ENCODE measurements around the gene CLASP1.
"Not testable (repeated sequence)": the region's sequence is repeated elsewhere in the genome, so short reads cannot be mapped to it uniquely, and the experiment has no call there.

The CLASP1 gene

GRCh38 chr2:121363632-121364420 is 285.4 kb downstream of the CLASP1 start:
- no peak for DNase-seq

DNA sequence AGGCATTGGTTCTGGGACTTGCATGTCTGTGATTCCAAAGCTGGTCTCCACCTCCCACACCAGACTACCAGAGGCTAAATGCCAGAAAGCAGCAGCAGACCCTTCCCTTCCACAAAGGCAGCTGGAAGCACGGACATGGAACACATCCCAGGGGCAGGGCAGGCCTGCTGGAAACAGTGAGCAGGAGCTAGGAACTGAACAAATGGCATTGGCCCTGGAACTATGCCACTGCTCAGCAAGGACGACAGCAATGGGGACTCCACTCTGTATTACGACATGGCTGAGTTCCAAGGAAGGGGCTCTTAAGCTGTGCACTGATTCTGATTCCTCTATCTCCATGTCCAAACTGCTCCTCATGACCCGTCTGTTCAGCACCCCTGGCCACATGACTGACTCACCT is 286.5 kb downstream of the CLASP1 start:
- no peak for DNase-seq

GRCh38 chr2:121362226-121362625 is 287.0 kb downstream of the CLASP1 start:
- DNase-seq = no peak

DNA sequence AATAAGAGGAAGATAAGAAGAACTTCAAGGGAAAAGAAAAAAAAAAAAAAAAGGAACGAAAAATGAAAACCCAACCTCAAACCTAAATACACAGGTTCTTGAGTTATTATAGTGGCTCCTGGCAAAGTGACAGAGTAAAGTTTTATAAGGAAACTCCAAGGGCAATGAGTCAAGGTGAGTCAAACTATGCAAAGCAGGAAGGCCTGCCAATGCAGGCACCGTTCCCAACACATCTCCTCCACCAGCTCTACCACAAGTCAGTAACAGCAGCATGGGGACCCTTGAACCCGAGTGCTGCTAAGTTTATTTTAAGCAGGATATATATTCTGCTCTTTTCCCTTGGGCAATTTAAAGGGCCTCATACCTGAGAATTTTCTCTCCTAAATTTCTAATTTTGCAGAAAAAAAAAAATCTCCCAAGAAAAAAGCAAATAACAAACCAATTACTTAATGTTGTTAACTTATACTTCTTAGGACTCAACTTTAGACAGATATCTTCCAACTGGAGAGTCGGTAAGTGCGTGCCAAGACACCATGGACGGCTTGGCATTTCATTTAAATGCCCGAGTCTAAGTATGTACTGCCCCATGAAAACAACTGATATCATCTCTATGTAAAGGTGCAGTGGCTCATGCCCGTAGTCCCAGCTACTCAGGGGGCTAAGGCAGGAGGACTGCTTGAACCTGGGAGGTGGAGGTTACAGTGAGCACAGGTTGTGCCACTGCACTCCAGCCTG is 288.5 kb downstream of the CLASP1 start:
- no peak for DNase-seq

DNA sequence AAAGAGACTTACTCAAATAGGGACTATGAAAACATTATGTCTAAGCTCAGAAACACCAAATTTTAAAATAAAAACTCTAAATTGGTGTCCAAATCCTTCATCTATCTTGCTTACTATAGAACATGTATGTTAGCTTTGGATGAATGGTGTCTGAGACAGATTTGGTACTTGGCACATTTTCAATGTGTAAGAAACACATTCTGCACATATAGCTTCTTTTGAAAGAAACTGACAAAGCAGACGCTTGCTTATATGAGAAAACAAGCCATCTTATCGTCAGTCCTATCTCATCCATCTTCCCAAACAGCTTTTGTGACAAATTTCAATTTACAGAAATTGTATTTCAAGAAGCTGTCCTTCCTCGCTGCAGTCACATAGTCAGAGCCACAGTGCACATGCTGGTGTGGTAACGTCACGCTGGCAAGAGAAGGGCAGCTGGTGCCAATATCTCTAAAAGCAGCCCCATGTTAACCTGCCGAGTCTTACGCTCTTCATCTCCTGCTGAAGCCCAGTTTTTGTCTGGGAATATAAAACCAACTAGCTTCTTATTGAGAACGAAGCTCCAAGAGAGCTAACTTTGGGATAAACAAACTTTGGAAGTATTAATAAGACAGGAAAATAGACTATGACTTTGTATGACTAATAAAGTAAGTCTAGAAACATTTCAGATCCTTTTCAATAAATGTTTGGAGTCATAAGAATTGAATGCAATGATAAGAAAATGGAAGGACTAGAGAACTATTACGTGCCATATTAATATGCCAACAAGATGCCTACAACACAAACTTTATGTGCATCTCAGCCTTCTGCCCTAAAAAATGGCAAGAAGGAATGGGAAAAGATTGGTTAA is 289.3 kb downstream of the CLASP1 start:
- DNase-seq = no peak

GRCh38 chr2:121359170-121359569 is 290.1 kb downstream of the CLASP1 start:
- DNase-seq = no peak

GRCh38 chr2:121358291-121358690 is 291.0 kb downstream of the CLASP1 start:
- DNase-seq = no peak

DNA sequence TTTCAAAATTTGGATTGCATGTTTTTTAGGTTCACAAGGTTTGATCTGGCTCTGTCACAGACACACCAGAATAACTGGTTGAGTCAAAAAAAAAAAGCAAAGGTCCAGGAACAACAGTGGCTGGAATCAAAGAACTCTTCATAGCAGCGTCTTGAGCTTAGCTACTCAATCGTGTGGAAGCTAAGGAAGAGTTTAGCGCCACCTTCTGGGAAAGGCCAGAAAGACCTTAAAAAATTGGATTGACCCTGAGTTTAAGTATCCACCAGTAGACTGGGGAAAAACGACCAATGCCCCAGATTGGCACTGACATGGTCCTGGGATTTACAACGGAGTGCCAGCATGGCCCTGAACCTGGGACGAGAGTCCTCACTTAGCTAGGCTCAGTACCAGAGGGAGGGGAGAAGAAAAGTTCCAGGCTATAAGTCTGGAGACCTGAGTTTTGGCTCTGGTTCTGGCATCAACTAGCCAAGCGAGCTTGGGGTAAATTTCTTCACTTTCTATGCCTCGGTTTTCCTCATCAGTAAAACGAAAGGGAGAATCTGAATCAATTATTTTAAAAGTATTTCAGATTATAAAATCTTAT is 293.1 kb downstream of the CLASP1 start:
- DNase-seq = no peak

DNA sequence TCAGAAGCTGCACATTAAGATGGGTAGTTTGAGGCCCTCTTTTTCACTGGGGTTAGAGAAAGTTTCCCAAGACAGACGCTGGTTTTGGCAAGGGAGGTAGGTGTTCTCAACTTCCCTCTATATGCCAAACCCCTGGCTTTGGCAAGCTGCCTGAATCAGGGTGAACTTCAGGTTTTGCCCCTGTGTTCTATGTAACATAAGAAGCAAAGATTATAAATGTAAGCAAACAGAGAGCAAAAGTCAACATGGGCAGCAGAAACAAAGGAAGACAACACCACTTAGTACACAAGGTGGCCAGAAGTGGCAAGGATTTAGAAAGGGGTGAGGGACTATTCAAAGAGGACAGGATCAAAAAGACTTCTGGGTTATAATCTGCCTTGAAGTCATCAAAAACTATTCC is 293.8 kb downstream of the CLASP1 start:
- no peak for DNase-seq

GRCh38 chr2:121351521-121352318 is 297.5 kb downstream of the CLASP1 start:
- DNase-seq = no peak

GRCh38 chr2:121350890-121351289 is 298.4 kb downstream of the CLASP1 start:
- no peak for DNase-seq

DNA sequence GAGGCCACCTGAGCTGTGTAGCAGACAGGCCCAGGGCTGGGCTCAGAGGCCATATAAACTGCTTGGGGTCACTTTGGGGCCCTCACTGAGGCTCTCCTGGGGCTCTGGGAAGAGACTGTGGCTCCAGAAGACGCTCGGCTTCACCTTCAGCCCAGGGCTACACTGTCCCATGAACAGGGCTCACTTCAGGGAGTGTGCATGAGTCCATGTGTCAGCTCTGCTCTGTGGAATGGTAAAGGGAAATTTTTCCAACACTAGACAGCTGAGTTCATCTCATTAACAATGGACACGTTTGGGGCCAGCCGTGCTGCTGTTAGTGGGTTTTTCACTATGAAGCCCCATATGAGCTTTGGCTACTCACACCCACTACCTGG is 298.9 kb downstream of the CLASP1 start:
- no peak for DNase-seq

DNA sequence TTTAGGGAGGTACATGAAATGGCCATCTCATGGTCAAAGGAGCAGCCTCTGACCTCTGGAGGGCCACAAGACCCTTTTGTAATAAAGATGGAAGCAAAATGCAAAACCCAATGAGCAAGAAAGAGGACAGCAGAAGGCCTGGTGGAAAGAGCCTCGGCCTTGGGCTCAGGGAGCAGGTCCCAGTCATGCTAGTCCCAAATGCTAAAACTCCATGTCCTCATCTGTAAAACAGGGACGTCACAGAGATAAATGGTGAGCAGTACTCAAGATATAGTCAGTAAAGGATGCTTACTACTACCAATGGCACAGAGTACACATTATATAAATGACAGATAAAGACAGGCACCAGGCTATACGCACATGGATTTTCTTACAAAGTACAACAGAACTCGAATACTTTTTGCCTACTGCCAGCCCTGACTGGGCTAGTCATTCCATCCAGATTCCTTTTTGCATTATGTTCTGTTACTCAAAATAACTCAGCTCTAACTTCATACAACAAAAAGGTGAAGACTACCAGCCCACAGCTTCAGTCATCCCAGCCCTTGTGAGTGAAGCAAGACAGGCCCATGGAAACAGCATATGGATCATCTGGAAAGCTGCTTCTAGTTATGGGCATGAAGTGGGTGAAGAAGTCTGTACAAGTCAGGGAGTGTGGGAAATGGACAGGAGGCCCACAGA is 299.4 kb downstream of the CLASP1 start:
- no peak for DNase-seq

- no peak for DNase-seq
Observed at GRCh38 chr2:121348128-121348740, 301.0 kb downstream of the CLASP1 start.

GRCh38 chr2:121346859-121347258 is 302.4 kb downstream of the CLASP1 start:
- DNase-seq = no peak

DNA sequence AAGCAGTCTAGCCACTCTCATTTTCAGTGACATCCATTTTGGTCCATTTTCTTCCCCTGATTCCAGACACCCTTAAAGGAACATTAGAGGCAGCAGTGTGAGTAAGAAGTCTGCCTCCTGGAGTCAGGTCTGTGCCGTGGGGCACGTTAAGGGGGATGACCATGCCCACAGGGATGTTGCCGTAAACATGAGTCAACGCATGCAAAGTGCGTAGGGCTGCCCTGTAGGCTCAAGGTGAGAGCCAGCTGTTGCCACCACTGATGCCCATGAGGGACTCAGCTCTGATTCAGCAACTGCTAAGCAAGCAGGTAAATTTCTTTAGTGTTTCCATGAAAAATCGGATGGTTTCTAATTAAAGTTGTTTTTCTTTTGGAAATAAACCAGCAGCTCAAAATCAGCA is 302.9 kb downstream of the CLASP1 start:
- no peak for DNase-seq

DNA sequence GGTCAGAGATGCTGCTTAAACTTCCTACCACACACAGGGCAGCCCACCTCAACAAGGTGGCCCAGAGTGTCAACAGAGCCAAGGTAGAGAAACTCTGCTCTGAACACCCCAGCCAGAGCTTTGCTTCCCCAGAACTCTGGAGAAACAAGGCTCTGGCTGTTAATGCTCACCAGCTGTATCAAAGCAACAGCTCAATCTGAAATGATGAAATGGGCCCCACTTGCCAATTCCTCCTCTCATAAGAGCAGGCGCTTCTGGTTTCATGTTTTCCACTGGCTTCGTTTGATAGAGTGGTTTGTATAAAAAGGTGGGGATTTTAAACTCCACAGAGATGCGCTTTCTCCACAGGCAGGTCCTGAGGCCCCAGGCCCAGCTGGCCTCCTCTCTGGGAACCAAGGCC is 303.4 kb downstream of the CLASP1 start:
- DNase-seq = no peak

- no peak for DNase-seq
Observed at GRCh38 chr2:121345101-121345500, 304.2 kb downstream of the CLASP1 start.

DNA sequence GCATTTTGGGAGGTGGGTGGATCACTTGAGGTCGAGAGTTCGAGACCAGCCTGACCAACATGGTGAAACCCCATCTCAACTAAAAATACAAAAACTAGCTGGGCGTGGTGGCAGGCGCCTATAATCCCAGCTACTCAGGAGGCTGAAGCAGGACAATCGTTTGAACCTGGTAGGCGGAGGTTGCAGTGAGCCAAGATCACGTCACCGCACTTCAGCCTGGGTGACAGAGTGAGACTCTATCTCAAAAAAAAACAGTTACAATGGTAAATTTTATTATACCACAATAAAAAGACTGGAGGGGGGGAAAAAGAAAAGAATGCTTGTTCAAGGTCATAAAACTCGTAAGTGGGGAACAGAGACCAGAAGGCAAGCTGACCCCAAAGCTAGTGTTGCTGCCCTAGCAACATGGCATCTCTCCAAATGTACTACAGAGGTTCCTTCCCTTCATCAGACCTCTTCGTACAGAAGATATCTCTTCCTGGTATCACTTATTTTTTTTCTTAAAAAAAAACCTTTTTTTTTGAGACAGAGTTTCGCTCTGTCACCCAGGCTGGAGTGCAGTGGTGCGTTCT is 305.3 kb downstream of the CLASP1 start:
- DNase-seq = not testable (repeated sequence)

GRCh38 chr2:121343191-121343590 is 306.1 kb downstream of the CLASP1 start:
- DNase-seq = no peak

DNA sequence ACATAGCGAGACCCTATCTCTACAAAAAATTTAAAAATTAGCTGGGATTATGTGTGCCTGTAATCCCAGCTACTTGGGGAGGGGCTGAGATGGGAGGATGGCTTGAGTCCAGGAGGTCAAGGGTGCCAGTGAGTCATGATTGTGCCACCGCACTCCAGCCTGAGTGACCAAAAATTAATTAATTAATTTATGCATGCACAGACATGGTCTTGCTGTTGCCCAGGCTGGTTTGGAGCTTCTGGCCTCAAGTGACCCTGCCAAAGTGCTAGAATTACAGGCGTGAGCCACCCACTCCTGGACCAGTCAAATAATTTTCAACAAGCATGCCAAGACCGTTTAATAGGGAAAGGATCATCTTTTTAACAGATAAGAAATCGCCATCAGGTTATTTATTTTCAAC is 306.5 kb downstream of the CLASP1 start:
- no peak for DNase-seq
